Epithelial cell of esophagus (primary cell): Measurements from ENCODE around the gene HTRA3.

ENCODE experiments used
- DNase-seq: peaks from one replicate; pipeline ENCODE4 v3.0.0; 2010; ENCODE audit warnings: low read depth
- H3K4me3 ChIP-seq: 2 replicates; pipeline ENCODE4 v1.5.1; 2011; ENCODE audit warnings: mild to moderate bottlenecking, low read length, control low read depth
- CTCF ChIP-seq: IDR thresholded peaks from 2 replicates; pipeline ENCODE4 v1.5.1; 2011; ENCODE audit warnings: low read depth, mild to moderate bottlenecking, low read length, control low read depth, inconsistent platforms; ENCODE audit not compliant: insufficient read depth; ENCODE audit errors: missing control alignments

The HTRA3 gene

GRCh38 chr4:8308856-8309771, 39.6 kb downstream of the HTRA3 start:
- no peak for TF ChIP-seq CTCF
- H3K4me3 ChIP-seq: no peak overlapping the region
- no peak for DNase-seq

DNA sequence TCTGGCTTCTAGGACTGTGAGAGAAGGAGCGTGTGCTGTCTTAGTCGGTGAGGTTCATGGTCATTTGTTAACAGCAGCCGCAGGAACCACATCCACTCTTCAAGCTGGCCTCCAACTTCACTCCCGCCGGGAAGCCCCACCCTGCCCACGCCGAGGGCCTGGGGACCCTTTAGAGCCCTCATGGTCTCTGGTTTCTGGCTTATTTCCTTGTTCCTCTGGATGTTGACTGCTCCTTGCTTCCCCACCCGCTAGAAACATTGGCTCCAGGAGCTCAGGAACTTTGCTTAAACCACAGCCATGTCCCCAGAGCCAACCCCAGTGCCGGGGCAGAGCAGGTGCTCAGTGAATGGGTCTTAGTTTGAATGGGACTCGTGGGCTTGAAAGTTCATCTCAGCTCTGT, 40.8 kb downstream of the HTRA3 start:
- no peak for TF ChIP-seq CTCF

GRCh38 chr4:8311101-8312068, 41.8 kb downstream of the HTRA3 start:
- DNase-seq: no peak
- no peak for TF ChIP-seq CTCF

More for the DNA sequence above, 40.8 kb downstream of the HTRA3 start:
- DNase-seq: no peak
- no peak overlapping the region for H3K4me3 ChIP-seq

GRCh38 chr4:8312069-8312445, 42.5 kb downstream of the HTRA3 start:
- TF ChIP-seq CTCF: no peak
- no peak overlapping the region for H3K4me3 ChIP-seq
- DNase-seq: no peak

More at GRCh38 chr4:8311101-8312068, 41.8 kb downstream of the HTRA3 start:
- H3K4me3 ChIP-seq: no peak overlapping the region

DNA sequence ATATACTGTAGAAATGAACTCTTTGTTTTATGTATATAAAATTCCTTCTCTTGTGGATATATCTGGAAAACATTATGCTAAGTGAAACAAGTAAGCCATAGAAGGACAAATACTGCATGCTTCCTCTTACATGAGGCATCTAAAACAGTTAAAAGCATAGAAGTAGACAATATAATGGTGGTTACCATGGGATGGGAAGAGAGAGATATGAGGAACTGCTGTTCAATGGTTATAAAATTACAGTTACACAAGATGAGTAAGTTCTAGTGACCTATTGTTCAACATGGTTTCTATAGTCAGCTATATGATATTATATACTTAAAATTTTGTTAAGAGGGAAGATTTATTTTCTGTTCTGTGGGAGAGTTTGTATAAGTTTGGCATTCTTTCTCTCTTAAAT, 43.4 kb downstream of the HTRA3 start:
- TF ChIP-seq CTCF: no peak
- DNase-seq: no peak
- no peak overlapping the region for H3K4me3 ChIP-seq

- TF ChIP-seq CTCF: no peak
- no peak overlapping the region for H3K4me3 ChIP-seq
- DNase-seq: no peak
Measured at GRCh38 chr4:8314691-8315255, 45.2 kb downstream of the HTRA3 start.
